Measurements from ENCODE around the gene BCL2L2.
"Not testable (repeated sequence)": the region's sequence is repeated elsewhere in the genome, so short reads cannot be mapped to it uniquely, and the experiment has no call there.

Gene BCL2L2

DNA sequence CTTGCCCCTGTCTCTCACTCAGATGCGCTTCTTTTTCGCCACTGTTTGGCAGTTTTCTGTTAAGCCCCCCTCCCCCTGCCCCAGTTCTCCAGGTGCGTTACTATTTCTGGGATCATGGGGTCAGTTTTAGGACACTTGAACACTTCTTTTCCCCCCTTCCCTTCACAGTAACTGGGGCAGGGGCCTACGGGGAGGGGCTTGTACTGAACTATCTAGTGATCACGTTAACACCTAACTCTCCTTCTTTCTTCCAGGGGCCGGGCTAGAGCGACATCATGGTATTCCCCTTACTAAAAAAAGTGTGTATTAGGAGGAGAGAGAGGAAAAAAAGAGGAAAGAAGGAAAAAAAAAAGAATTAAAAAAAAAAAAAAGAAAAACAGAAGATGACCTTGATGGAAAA, 18.4 kb downstream of the BCL2L2 start:
- no peak for ATAC-seq
- TF ChIP-seq, protein P1, sequence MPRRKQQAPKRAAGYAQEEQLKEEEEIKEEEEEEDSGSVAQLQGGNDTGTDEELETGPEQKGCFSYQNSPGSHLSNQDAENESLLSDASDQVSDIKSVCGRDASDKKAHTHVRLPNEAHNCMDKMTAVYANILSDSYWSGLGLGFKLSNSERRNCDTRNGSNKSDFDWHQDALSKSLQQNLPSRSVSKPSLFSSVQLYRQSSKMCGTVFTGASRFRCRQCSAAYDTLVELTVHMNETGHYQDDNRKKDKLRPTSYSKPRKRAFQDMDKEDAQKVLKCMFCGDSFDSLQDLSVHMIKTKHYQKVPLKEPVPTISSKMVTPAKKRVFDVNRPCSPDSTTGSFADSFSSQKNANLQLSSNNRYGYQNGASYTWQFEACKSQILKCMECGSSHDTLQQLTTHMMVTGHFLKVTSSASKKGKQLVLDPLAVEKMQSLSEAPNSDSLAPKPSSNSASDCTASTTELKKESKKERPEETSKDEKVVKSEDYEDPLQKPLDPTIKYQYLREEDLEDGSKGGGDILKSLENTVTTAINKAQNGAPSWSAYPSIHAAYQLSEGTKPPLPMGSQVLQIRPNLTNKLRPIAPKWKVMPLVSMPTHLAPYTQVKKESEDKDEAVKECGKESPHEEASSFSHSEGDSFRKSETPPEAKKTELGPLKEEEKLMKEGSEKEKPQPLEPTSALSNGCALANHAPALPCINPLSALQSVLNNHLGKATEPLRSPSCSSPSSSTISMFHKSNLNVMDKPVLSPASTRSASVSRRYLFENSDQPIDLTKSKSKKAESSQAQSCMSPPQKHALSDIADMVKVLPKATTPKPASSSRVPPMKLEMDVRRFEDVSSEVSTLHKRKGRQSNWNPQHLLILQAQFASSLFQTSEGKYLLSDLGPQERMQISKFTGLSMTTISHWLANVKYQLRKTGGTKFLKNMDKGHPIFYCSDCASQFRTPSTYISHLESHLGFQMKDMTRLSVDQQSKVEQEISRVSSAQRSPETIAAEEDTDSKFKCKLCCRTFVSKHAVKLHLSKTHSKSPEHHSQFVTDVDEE (CRISPR knock-in tag; IDR thresholded peaks at IDR 0.05): no peak
- TF ChIP-seq ESRRG (CRISPR knock-in tag; IDR thresholded peaks at IDR 0.05) (no peak), ISL1 (CRISPR knock-in tag; IDR thresholded peaks at IDR 0.05) (no peak), TOX (CRISPR knock-in tag; IDR thresholded peaks at IDR 0.05; ENCODE audit: borderline replicate concordance) (no peak), ZNF8 (CRISPR knock-in tag; IDR thresholded peaks at IDR 0.05) (no peak), ZFP3 (CRISPR knock-in tag; IDR thresholded peaks at IDR 0.05) (no peak)
- TF ChIP-seq, protein P2, sequence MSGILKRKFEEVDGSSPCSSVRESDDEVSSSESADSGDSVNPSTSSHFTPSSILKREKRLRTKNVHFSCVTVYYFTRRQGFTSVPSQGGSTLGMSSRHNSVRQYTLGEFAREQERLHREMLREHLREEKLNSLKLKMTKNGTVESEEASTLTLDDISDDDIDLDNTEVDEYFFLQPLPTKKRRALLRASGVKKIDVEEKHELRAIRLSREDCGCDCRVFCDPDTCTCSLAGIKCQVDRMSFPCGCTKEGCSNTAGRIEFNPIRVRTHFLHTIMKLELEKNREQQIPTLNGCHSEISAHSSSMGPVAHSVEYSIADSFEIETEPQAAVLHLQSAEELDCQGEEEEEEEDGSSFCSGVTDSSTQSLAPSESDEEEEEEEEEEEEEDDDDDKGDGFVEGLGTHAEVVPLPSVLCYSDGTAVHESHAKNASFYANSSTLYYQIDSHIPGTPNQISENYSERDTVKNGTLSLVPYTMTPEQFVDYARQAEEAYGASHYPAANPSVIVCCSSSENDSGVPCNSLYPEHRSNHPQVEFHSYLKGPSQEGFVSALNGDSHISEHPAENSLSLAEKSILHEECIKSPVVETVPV (CRISPR knock-in tag; IDR thresholded peaks at IDR 0.05): no peak
- TF ChIP-seq, protein P3, sequence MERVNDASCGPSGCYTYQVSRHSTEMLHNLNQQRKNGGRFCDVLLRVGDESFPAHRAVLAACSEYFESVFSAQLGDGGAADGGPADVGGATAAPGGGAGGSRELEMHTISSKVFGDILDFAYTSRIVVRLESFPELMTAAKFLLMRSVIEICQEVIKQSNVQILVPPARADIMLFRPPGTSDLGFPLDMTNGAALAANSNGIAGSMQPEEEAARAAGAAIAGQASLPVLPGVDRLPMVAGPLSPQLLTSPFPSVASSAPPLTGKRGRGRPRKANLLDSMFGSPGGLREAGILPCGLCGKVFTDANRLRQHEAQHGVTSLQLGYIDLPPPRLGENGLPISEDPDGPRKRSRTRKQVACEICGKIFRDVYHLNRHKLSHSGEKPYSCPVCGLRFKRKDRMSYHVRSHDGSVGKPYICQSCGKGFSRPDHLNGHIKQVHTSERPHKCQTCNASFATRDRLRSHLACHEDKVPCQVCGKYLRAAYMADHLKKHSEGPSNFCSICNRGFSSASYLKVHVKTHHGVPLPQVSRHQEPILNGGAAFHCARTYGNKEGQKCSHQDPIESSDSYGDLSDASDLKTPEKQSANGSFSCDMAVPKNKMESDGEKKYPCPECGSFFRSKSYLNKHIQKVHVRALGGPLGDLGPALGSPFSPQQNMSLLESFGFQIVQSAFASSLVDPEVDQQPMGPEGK (CRISPR knock-in tag; IDR thresholded peaks at IDR 0.05; ENCODE audit: borderline replicate concordance): no peak
- TF ChIP-seq, protein P4, sequence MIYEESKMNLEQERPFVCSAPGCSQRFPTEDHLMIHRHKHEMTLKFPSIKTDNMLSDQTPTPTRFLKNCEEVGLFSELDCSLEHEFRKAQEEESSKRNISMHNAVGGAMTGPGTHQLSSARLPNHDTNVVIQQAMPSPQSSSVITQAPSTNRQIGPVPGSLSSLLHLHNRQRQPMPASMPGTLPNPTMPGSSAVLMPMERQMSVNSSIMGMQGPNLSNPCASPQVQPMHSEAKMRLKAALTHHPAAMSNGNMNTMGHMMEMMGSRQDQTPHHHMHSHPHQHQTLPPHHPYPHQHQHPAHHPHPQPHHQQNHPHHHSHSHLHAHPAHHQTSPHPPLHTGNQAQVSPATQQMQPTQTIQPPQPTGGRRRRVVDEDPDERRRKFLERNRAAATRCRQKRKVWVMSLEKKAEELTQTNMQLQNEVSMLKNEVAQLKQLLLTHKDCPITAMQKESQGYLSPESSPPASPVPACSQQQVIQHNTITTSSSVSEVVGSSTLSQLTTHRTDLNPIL (CRISPR knock-in tag; IDR thresholded peaks at IDR 0.05; ENCODE audit: low read depth): no peak
- TF ChIP-seq, protein P5, sequence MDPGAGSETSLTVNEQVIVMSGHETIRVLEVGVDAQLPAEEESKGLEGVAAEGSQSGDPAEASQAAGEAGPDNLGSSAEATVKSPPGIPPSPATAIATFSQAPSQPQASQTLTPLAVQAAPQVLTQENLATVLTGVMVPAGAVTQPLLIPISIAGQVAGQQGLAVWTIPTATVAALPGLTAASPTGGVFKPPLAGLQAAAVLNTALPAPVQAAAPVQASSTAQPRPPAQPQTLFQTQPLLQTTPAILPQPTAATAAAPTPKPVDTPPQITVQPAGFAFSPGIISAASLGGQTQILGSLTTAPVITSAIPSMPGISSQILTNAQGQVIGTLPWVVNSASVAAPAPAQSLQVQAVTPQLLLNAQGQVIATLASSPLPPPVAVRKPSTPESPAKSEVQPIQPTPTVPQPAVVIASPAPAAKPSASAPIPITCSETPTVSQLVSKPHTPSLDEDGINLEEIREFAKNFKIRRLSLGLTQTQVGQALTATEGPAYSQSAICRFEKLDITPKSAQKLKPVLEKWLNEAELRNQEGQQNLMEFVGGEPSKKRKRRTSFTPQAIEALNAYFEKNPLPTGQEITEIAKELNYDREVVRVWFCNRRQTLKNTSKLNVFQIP (CRISPR knock-in tag; IDR thresholded peaks at IDR 0.05; ENCODE audit: borderline replicate concordance, low read depth): no peak

DNA sequence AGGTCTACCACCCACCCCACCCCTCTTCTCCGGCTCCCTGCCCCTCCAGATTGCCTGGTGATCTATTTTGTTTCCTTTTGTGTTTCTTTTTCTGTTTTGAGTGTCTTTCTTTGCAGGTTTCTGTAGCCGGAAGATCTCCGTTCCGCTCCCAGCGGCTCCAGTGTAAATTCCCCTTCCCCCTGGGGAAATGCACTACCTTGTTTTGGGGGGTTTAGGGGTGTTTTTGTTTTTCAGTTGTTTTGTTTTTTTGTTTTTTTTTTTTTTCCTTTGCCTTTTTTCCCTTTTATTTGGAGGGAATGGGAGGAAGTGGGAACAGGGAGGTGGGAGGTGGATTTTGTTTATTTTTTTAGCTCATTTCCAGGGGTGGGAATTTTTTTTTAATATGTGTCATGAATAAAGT, 19.1 kb downstream of the BCL2L2 start:
- ATAC-seq: not testable (repeated sequence)

DNA sequence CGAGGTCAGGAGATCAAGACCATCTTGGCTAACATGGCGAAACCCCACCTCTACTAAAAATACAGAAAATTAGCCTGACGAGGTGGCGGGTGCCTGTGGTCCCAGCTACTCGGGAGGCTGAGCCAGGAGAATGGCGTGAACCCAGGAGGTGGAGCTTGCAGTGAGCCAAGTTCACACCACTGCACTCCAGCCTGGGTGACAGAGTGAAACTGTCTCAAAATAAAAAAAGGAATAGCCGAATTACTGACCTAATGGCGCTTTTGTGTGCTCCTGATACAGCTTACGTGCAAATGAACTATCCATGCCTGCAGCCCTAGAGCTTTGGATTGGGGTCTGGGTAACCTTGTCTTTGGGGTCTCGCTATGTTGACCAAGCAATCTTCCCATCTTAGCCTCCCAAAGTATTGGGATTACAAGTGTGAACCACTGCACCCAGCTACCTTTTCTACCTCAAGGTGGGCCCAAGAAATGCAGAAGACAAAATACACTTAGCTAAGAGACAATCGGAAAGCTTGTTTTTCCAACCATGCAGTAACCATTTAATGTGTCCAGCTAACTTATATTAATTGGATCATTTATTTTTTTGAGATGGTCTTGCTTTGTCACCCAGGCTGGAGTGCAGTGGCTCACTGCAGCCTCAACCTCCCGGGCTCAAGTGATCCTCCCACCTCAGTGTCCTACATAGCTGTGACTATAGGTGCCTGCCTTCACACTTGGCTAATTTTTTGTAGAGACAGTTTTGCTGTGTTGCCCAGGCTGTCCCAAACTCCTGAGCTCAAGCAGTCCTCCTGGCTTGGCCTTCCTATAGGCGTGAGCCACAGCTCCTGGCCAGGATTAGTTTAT, 20.1 kb downstream of the BCL2L2 start:
- TF ChIP-seq ESRRG (CRISPR knock-in tag; IDR thresholded peaks at IDR 0.05) (0 out of 2 replicates have a peak, but pooled peaks have one; percentile 22), CSDC2 (CRISPR knock-in tag; IDR thresholded peaks at IDR 0.05) (no peak), ZNF70 (CRISPR knock-in tag; IDR thresholded peaks at IDR 0.05) (no peak)
- TF ChIP-seq, protein P3 (CRISPR knock-in tag; IDR thresholded peaks at IDR 0.05; ENCODE audit: borderline replicate concordance): 0 out of 2 replicates have a peak, but pooled peaks have one; percentile 7
- TF ChIP-seq, protein P4 (CRISPR knock-in tag; IDR thresholded peaks at IDR 0.05; ENCODE audit: low read depth): peak; percentile 52; the same call in 1 of the 2 replicates
- peak; percentile 15 for ATAC-seq
